IMR-90 (cell line): ENCODE measurements around the gene YTHDF2. TPM values are rescaled to one million over a fixed set of nuclear protein-coding genes. Genes with fewer than 3 reads are reported as not detected.
A peak's percentile ranks its signal among the peaks of the same experiment; 100 is the strongest.

Experiments
- ATAC-seq: fragments of 200-7000 bp; cut with Tn5 transposase; 2 replicates; pipeline ENCODE4 v1.9.1; 2020; ENCODE audit warnings: low read depth, mild to moderate bottlenecking, moderate library complexity
- BruUV-seq: library from RNA; stranded (reverse); fragments of 400-500 nt; replicated peaks from 2 replicates; lab custom pipeline; 2021; lab: Mats Ljungman, UMichigan
- CTCF ChIA-PET: fragments of 300-600 bp; formaldehyde crosslinking; extraction: SDS; loops from one replicate; lab custom pipeline; 2021; ENCODE audit warnings: antibody characterized with exemption; lab: Yijun Ruan, JAX
- POLR2A ChIA-PET: fragments of 300-600 bp; sonication (Branson Sonifier 250); formaldehyde crosslinking; loops from one replicate; lab custom pipeline; 2022; ENCODE audit warnings: antibody characterized with exemption; ENCODE audit not compliant: unreplicated experiment; lab: Charles Lee
- DNase-seq: peaks from one replicate; pipeline ENCODE4 v3.0.0; 2013
- H2AFZ ChIP-seq: replicated peaks from 2 replicates; pipeline ENCODE3; 2013; ENCODE audit warnings: low read length, mild to moderate bottlenecking; ENCODE audit not compliant: poor library complexity
- H2AK5ac ChIP-seq: 2 replicates; pipeline ENCODE4 v1.6.1; 2013; ENCODE audit warnings: low read depth, low read length, inconsistent platforms
- H2AK9ac ChIP-seq: replicated peaks from 2 replicates; pipeline ENCODE3; 2013; ENCODE audit warnings: mild to moderate bottlenecking, low read depth, low read length, moderate library complexity; ENCODE audit not compliant: poor library complexity
- H2BK120ac ChIP-seq: 2 replicates; pipeline ENCODE4 v1.6.1; 2013; ENCODE audit warnings: low read depth, low read length, inconsistent platforms
- H2BK15ac ChIP-seq: 3 replicates; pipeline ENCODE4 v1.6.1; 2013; ENCODE audit warnings: low read depth, low read length, inconsistent platforms
- H2BK20ac ChIP-seq: 2 replicates; pipeline ENCODE4 v1.6.1; 2013; ENCODE audit warnings: low read depth, mild to moderate bottlenecking, inconsistent platforms, low read length, moderate library complexity
- H2BK5ac ChIP-seq: 2 replicates; pipeline ENCODE4 v1.6.1; 2013; ENCODE audit warnings: mild to moderate bottlenecking, low read depth, low read length, inconsistent platforms; ENCODE audit not compliant: poor library complexity, severe bottlenecking
- H3K14ac ChIP-seq: replicated peaks from 2 replicates; pipeline ENCODE4 v1.6.1; 2013; ENCODE audit warnings: low read depth, low read length, inconsistent platforms
- H3K18ac ChIP-seq: 2 replicates; pipeline ENCODE4 v1.6.1; 2013; ENCODE audit warnings: low read depth, low read length, control low read depth
- H3K23ac ChIP-seq: 2 replicates; pipeline ENCODE4 v1.6.1; 2013; ENCODE audit warnings: low read depth, low read length, inconsistent platforms
- H3K27ac ChIP-seq: 2 replicates; pipeline ENCODE4 v1.5.1; 2013; ENCODE audit warnings: mild to moderate bottlenecking, control low read depth, low read length; ENCODE audit not compliant: insufficient read depth
- H3K27me3 ChIP-seq: 2 replicates; pipeline ENCODE4 v1.6.1; 2013; ENCODE audit warnings: low read length; ENCODE audit not compliant: control insufficient read depth, insufficient read depth
- H3K36me3 ChIP-seq: 2 replicates; pipeline ENCODE4 v1.6.1; 2013; ENCODE audit warnings: low read length, mixed read lengths; ENCODE audit not compliant: control insufficient read depth, insufficient read depth
- H3K4ac ChIP-seq: 2 replicates; pipeline ENCODE4 v1.6.1; 2013; ENCODE audit warnings: low read depth, low read length, inconsistent platforms
- H3K4me1 ChIP-seq: 2 replicates; pipeline ENCODE4 v1.6.1; 2013; ENCODE audit warnings: low read length, mixed read lengths; ENCODE audit not compliant: control insufficient read depth, insufficient read depth
- H3K4me2 ChIP-seq: 2 replicates; pipeline ENCODE4 v1.6.1; 2013; ENCODE audit warnings: low read depth, mild to moderate bottlenecking, control low read depth, low read length, moderate library complexity
- H3K4me3 ChIP-seq: 2 replicates; pipeline ENCODE4 v1.5.1; 2013; ENCODE audit warnings: low read depth, mild to moderate bottlenecking, control low read depth, low read length, moderate library complexity; ENCODE audit not compliant: insufficient read depth
- H3K56ac ChIP-seq: 2 replicates; pipeline ENCODE4 v1.6.1; 2013; ENCODE audit warnings: low read length, inconsistent platforms; ENCODE audit not compliant: insufficient read depth; ENCODE audit errors: extremely low read depth
- H3K79me1 ChIP-seq, 2 experiments: 2 replicates each; pipeline ENCODE4 v1.6.1; 2013; ENCODE audit warnings: low read length in 2 of 2, inconsistent platforms in 1 of 2, low read depth in 1 of 2
- H3K9ac ChIP-seq: 2 replicates; pipeline ENCODE4 v1.6.1; 2013; ENCODE audit warnings: low read depth, low read length, control low read depth
- H3K9me1 ChIP-seq: 2 replicates; pipeline ENCODE4 v1.6.1; 2013; ENCODE audit warnings: low read length, inconsistent platforms; ENCODE audit not compliant: insufficient read depth
- H3K9me3 ChIP-seq: 2 replicates; pipeline ENCODE4 v1.6.1; 2013; ENCODE audit warnings: low read length; ENCODE audit not compliant: control insufficient read depth, insufficient read depth
- H4K20me1 ChIP-seq: 2 replicates; pipeline ENCODE4 v1.6.1; 2013; ENCODE audit warnings: low read length, inconsistent platforms; ENCODE audit not compliant: insufficient read depth
- H4K5ac ChIP-seq: 2 replicates; pipeline ENCODE4 v1.6.1; 2013; ENCODE audit warnings: mild to moderate bottlenecking, low read depth, low read length, control low read depth
- H4K8ac ChIP-seq, 2 experiments: 2 replicates each; pipeline ENCODE4 v1.6.1; 2013; ENCODE audit warnings: low read depth in 2 of 2, low read length in 2 of 2, control low read depth in 1 of 2, inconsistent platforms in 1 of 2
- H4K91ac ChIP-seq: 2 replicates; pipeline ENCODE4 v1.6.1; 2013; ENCODE audit warnings: low read depth, low read length, inconsistent platforms; ENCODE audit not compliant: insufficient read depth
- dilution Hi-C: fragments of 300-500 bp; cut with HindIII; formaldehyde crosslinking; loops from one replicate; pipeline ENCODE4 v1.14.3; 2018; ENCODE audit warnings: low sequenced_read_pairs; ENCODE audit not compliant: unreplicated experiment
- in situ Hi-C: fragments of 300-500 bp; cut with MboI; formaldehyde crosslinking; loops from 3 replicates; pipeline ENCODE4 v1.14.3; 2019; ENCODE audit warnings: low sequenced_read_pairs, inconsistent platforms, mixed read lengths
- intact Hi-C: fragments of 100-400 bp; cut with micrococcal nuclease; formaldehyde crosslinking; loops from 2 replicates; pipeline ENCODE4 v1.10.0; 2022
- polyA plus RNA-seq, 3 experiments: library from polyadenylated mRNA; depleted of rRNA; stranded (reverse); fragments of >200 nt; gene quantifications; 2 replicates each; pipeline ENCODE4 v1.2.3, GENCODE V29; 2012; ENCODE audit warnings: low replicate concordance in 1 of 3
- total RNA-seq: library from RNA; depleted of rRNA; stranded (reverse); fragments of >200 nt; gene quantifications from 2 replicates; pipeline ENCODE4 v1.2.3, GENCODE V29; 2012
- TF ChIP-seq, protein P1 (sequence below): fragments of 150-350 bp; IDR thresholded peaks from 2 replicates; pipeline ENCODE4 v1.6.1; 2017; ENCODE audit warnings: mild to moderate bottlenecking, antibody characterized with exemption, low read length, low read depth

The YTHDF2 gene
- total and polyA plus RNA-seq, 2 of the 4 experiments (the other 2 are of a cell fraction) = 50.0 to 94.3 TPM

DNA sequence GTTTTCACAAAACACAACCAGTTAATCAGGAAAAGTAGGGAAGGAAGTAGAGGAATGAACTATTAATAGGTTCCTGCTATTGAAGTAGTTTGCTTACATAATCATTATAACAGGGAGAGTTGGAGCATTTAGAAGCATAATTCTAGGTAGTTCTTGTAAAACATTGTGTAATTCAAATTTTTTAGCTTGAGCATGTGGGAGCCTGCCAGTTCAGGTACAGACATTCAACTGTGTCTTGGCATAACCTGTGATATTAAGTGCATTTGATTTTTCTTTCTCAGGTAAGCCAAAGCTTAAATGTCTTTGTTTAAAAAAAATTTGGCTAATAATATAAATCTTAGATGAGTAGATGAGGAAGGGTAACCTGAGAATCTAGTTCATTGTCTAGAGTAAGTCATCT is 3.4 kb downstream of the YTHDF2 start:
- Histone ChIP-seq H3K14ac (no peak overlapping the region), H2AK9ac (no peak overlapping the region), H2BK120ac (no peak overlapping the region), H3K18ac (no peak overlapping the region), H3K4me1 (peaks cover 2% of the 10 kb centered on the region; the same call in 1 of the 2 replicates), H3K4me2 (no peak overlapping the region), H2AFZ (no peak overlapping the region), H4K8ac (no peak overlapping the region), H2AK5ac (no peak overlapping the region), H3K56ac (no peak overlapping the region), H4K91ac (no peak overlapping the region), H4K20me1 (peaks cover 73% of the 10 kb centered on the region), H3K9me3 (no peaks in the 10 kb centered on the region), H3K4ac (no peak overlapping the region), H3K4me3 (no peak overlapping the region), H3K79me1 (peaks cover 11 to 64% of the 10 kb centered on the region in 2 experiments; a peak in 3 of 4 replicates), H2BK20ac (no peak overlapping the region), H3K27me3 (no peaks in the 10 kb centered on the region), H3K9me1 (peaks cover 17% of the 10 kb centered on the region), H3K27ac (no peak overlapping the region), H2BK15ac (no peak overlapping the region), H4K5ac (no peak overlapping the region), H3K36me3 (peaks cover 40% of the 10 kb centered on the region), H2BK5ac (no peak overlapping the region), H3K9ac (no peak overlapping the region), H3K23ac (0 out of 2 replicates have a peak overlapping the region, but pooled peaks have one; percentile 24)
- TF ChIP-seq, protein P1, sequence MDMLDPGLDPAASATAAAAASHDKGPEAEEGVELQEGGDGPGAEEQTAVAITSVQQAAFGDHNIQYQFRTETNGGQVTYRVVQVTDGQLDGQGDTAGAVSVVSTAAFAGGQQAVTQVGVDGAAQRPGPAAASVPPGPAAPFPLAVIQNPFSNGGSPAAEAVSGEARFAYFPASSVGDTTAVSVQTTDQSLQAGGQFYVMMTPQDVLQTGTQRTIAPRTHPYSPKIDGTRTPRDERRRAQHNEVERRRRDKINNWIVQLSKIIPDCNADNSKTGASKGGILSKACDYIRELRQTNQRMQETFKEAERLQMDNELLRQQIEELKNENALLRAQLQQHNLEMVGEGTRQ = no peak
- ATAC-seq (no peak), DNase-seq (no peak)
- POLR2A ChIA-PET = interaction anchor here (0.5 kb wide), 1 partner anchor 10 kb away, joined by 6 read pairs; no protein-coding TSS in a partner anchor
- no TSS peak for BruUV-seq
- in situ Hi-C loops (no loop called here), dilution Hi-C loops (no loop called here), intact Hi-C loops (no loop called here)
- CTCF ChIA-PET = no interaction called here
